Measurements from ENCODE around the gene TSHZ2.

DNA sequence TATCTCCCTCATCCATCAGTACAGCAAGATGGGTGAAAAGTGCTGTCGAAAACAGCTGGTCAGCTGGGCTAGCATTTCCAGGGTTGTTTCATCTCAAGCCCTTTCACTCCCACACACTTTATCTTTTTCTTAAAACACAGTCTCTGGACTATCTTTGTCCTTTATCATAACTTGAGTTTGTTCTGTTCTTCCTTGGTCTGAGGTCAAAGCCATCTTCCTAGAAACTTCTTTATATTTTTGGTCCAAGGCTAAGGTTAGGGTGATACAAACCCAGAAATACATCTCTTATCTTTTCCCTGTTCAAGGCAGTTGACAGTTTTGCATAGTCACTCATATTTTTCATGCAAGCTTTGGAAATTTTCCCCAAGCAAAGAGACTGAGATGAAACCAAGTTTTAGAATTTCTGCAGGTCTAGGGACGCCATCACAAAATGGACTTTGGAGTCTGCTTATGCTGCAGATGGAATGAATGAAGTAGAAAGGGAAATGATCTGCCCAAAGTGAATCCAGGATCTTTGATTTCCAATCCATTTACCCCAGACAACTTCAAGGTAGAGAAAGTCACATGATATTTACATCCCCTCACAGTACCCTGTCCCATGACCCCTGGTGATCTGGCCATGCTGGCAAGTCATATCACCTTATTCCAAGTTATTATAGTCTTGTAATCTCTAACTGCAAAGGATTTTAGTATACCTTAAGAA, 324.4 kb downstream of the TSHZ2 start:
- TF ChIP-seq, protein P1, sequence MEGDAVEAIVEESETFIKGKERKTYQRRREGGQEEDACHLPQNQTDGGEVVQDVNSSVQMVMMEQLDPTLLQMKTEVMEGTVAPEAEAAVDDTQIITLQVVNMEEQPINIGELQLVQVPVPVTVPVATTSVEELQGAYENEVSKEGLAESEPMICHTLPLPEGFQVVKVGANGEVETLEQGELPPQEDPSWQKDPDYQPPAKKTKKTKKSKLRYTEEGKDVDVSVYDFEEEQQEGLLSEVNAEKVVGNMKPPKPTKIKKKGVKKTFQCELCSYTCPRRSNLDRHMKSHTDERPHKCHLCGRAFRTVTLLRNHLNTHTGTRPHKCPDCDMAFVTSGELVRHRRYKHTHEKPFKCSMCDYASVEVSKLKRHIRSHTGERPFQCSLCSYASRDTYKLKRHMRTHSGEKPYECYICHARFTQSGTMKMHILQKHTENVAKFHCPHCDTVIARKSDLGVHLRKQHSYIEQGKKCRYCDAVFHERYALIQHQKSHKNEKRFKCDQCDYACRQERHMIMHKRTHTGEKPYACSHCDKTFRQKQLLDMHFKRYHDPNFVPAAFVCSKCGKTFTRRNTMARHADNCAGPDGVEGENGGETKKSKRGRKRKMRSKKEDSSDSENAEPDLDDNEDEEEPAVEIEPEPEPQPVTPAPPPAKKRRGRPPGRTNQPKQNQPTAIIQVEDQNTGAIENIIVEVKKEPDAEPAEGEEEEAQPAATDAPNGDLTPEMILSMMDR (IDR thresholded peaks at IDR 0.05) = no peak
- TF ChIP-seq ZFX (IDR thresholded peaks at IDR 0.05; ENCODE audit: borderline replicate concordance) = no peak
